ENCODE data around the gene PROKR1.
"Not testable (repeated sequence)": the region's sequence is repeated elsewhere in the genome, so short reads cannot be mapped to it uniquely, and the experiment has no call there.

Gene PROKR1

DNA sequence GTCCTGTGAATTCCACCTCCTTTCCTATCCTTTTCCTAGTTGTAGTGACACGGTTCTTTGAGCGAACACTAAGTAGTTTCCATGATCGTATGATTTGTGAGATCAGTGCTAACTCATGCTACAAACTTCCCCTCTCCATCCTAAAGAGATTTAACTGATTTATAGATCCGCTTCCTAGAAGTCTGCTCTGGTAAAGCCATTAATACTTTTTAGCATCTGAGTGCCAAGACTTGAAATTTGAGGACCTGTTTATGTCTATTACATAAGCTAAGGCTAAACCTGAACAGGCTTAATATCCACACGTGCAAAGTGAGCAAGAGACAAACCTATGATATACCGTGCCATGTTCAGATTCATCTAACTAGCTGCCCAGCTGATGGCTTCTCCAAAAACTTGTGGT lies 14.9 kb downstream of the PROKR1 start:
- no peak for DNase-seq (ENCODE audit: low read depth)

DNA sequence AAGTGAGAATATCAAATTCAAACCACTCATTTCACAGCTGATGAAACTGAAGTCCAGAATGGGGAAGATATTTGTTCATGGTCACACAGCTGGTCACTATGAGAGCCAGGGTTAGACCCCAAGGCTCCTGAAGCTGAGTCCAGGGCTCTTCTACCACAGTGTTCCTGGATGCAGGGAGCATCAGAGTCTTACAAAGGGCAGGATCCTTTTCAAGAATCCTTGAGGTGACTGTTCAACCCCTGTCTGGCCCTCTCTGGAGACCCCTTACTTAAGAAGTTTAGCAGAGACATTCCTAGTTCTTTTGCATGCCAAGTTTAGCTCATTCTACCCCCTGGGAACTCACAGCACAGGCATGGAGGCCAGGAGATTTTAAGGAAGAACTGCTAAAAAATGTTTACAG lies 15.7 kb downstream of the PROKR1 start:
- DNase-seq (ENCODE audit: low read depth): no peak

GRCh38 chr2:68660658-68661057 lies 17.3 kb downstream of the PROKR1 start:
- no peak for DNase-seq (ENCODE audit: low read depth)

DNA sequence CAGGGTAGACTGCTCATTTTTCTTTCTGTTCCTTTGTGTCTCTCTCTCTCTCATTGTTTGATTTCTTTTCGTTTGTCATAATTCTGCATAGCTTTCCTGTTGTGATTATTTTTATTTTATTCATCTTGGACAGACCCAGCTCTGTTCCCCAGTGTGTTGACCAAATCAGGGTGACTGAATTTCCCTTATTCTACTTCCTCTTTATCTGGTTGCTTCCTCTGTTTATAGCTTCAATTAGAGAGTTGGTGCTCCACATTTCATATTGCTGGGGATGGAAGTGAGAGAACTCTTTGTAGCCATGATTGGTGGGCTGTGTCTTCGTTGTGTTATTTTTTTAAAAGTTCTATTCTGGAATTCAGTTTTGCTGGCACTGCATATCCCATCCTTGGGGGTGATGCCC lies 19.1 kb downstream of the PROKR1 start:
- DNase-seq (ENCODE audit: low read depth): no peak

DNA sequence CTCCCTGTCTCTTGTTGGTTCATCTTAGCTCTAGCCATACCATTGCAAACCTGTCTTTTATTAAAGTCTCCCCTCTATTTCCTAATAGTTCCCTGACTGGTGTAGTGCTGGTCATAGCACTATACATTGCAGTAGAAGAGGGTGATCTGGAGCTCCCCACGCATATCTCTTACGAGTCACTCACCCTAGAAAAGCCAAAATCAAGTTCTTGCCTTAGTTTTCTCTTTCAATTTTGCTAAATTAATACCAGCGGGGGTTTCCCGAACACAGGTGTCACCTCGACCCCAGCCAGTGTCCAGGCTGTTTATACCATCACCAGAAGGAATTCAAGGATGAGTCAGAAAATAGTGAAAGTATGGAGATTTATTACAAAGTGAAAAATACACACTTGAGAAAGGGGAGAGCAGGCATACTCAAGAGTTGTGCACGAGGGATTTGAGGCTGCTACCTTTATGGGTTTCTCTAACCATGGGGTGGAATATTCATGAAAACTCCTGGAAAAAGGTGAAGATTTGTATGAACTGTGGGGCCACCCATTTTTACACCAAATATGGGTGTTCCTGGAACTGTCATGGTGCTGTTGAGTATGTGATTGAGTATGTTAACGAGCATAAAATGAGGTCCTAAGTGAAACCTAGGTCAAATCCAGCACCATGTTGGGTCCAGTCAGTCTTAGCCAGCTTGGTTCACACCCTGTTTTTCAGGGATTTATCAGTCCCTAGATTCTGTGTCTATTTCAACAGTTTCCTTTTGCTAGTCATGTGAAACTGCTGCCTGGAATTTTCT lies 20.2 kb downstream of the PROKR1 start:
- no peak for DNase-seq (ENCODE audit: low read depth)

DNA sequence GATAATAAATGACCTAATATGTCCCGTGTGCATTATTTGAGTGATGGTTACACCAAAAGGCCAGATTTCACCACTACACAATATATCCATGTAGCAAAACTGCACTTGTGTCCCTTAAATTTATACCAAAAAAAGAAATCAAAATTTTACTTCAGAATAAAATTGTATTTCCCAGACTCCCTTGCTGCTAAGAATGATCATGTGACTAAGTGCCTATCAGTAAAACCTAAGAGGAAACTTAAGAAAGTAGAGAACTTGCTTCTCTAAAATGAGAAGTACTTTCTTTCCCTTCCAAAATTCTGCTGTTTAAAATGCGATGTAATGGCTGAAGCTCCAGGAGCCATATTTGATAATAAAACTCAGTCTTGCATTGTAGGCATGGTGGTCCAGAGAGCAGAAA lies 24.0 kb downstream of the PROKR1 start:
- no peak for DNase-seq (ENCODE audit: low read depth)

- no peak for DNase-seq (ENCODE audit: low read depth)
These were observed 26.3 kb downstream of the PROKR1 start for GRCh38 chr2:68669651-68670050.

GRCh38 chr2:68671961-68672360 lies 28.6 kb downstream of the PROKR1 start:
- DNase-seq (ENCODE audit: low read depth): no peak

DNA sequence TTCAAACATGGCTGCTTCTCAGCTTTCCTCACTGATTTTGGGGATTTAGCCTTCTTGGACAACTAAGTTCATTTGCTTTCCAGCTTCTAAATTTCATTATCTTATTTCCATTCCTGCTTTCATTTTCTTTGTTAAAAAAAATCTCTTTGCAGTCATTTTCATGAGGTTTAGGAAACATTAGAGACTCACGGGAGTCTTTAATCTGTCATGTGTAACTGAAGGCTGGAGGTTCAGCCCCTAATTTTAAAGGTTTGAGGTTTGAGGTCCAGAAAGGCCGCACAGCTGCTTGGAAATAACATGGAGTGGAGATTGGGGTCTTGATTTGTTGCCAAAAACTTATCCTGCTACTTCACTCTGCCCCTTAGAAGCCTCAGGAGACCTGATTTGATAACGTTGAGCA lies 30.3 kb downstream of the PROKR1 start:
- DNase-seq (ENCODE audit: low read depth): no peak

GRCh38 chr2:68675470-68675869 lies 32.1 kb downstream of the PROKR1 start:
- no peak for DNase-seq (ENCODE audit: low read depth)

DNA sequence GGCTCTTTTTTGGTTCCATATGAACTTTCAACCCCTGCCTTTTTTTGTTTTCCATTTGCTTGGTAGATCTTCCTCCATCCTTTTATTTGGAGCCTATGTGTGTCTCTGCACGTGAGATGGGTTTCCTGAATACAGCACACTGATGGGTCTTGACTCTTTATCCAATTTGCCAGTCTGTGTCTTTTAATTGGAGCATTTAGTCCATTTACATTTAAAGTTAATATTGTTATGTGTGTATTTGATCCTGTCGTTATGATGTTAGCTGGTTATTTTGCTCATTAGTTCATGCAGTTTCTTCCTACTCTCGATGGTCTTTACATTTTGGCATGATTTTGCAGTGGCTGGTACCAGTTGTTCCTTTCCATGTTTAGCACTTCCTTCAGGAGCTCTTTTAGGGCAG lies 34.5 kb downstream of the PROKR1 start:
- DNase-seq (ENCODE audit: low read depth): not testable (repeated sequence)

- DNase-seq (ENCODE audit: low read depth): not testable (repeated sequence)
These were observed 36.0 kb downstream of the PROKR1 start for GRCh38 chr2:68679166-68679916.

- DNase-seq (ENCODE audit: low read depth): not testable (repeated sequence)
These were observed 36.5 kb downstream of the PROKR1 start for GRCh38 chr2:68679917-68680267.

DNA sequence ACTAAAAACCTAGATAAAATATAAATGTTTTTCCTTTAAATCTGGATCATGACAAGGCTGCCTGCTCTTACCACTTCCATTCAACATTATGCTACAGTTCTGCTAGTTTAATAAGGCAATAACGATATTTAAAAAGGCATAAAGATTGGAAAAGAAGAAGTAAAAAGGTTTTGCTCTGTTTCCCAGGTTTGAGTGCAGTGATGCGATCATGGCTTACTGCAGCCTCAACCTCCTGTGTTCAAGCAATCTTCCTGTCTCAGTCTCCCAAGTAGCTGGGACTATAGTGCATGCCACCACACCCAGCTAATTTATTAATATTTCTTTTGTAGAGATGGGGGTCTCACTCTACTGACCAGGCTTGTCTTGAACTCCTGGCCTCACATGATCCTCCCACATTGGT lies 40.8 kb downstream of the PROKR1 start:
- no peak for DNase-seq (ENCODE audit: low read depth)

- no peak for DNase-seq (ENCODE audit: low read depth)
These were observed 42.8 kb downstream of the PROKR1 start for GRCh38 chr2:68686178-68686577.

DNA sequence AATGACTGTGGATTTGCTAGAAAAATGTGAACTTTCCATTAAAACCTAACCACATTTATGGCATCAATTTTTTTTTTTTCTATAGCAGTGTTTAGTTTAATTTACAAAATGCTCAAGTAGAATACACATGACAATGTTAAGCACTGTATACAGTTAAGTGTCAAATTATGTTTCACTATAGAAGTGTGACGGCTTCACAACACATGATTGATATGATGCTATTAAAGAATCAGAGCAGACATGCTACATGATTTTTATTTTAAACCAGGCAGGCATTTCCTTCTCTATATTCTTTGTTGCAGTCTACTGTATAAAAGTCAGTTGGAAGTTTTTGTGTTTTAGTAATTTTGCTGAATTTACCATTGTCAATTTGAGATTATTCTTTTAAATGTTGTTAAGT lies 43.6 kb downstream of the PROKR1 start:
- DNase-seq (ENCODE audit: low read depth): no peak

- DNase-seq (ENCODE audit: low read depth): no peak
These were observed 46.5 kb downstream of the PROKR1 start for GRCh38 chr2:68689553-68690537.

DNA sequence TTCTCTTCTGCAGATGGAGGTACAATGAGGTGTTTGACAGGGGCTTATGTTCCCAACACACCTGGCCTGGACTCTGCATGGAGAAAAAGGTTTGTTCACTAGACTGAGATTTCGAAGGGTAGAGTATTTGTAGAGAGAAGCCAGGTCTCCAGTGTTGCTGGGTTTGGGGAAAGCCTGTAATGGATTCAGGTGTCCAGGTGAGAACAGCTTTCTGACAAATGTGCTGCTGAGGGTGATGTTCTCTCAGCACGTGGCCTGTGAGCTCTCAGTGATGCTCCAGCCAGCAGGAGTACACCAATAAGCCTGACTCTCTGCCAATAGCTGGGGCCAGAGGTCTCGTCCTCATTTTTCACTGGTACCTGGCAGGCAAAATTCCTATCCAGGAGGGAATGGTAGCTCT lies 47.5 kb downstream of the PROKR1 start:
- DNase-seq (ENCODE audit: low read depth): no peak

DNA sequence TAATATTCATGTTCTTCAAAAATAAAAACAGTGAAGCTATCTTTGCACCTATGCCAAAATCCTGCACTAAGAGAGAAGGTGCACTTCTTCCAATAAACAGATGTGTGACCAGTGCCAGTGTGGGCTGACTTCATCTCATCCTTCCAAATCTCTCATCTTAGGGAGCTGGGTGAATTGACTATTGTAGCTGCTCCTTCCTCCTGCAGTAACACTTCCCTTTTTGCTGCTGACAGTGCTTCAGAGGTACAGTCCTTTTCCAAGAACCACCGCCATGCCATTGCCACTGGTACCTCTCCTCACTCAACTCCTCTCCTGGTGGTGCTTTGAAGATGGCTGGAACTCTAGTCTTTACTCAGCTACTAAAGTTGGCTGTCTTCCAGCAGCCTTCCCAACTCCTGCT lies 49.1 kb downstream of the PROKR1 start:
- no peak for DNase-seq (ENCODE audit: low read depth)

DNA sequence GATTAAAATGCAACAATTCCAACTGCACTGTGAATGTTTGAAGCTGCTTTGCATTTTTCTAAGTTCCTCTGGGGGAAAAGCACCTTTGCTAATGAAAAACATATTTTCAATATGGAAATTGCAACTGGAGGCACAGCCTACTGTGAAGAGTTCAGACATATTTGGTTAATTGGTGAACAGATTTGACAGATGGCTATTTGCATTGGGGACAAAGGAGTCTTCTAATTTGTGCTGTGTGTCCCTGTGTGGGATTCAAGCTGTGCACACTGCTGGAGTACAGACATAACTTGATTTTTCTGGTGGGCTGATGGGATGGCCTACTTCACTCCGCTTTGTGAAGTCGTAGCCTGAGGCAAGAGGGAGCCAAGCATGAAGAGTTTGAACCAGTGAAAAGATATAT lies 50.6 kb downstream of the PROKR1 start:
- no peak for DNase-seq (ENCODE audit: low read depth)

- no peak for DNase-seq (ENCODE audit: low read depth)
These were observed 52.6 kb downstream of the PROKR1 start for GRCh38 chr2:68695971-68696370.

DNA sequence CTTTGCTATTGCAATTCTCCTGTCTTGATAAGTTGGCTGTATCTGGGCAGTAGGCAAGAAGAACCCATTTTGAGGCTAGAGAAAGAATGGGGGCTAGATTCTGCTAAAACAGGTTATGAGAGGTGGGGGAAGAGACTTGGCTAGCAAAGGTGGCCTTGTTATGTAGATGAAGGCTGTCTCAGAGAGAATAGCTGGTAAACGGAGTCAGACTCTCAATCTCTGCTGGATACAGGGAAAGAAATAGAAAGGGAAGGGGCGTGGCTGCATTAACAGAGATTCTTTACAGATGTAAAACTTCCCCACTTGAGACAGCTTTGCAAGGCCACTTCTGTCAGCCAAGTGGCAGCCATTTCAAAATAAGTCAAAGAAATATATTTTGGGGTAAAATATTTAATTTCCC lies 53.2 kb downstream of the PROKR1 start:
- no peak for DNase-seq (ENCODE audit: low read depth)

Measured in GM04503 (cell line).